BLaER1 treated with 17β-estradiol and CSF1 and Interleukin-3, amounts not matched to agents 10 nM and 100 nM (cell line): ENCODE data around the gene ADARB2.
A peak's percentile ranks its signal among the peaks of the same experiment; 100 is the strongest.

Experiments used
- H3K27ac ChIP-seq, 11 experiments: shearing (Covaris generic); formaldehyde crosslinking; 2 replicates each; pipeline ENCODE4 v1.8.1; 2022
- H3K27me3 ChIP-seq, 11 experiments: shearing (Covaris generic); formaldehyde crosslinking; 2 replicates each; pipeline ENCODE4 v1.8.1; 2022
- H3K36me3 ChIP-seq, 11 experiments: shearing (Covaris generic); formaldehyde crosslinking; 2 replicates each; pipeline ENCODE4 v1.8.1; 2022
- H3K4me1 ChIP-seq, 10 experiments: shearing (Covaris generic); formaldehyde crosslinking; 2 replicates each; pipeline ENCODE4 v1.8.1; 2022
- H3K4me2 ChIP-seq, 11 experiments: shearing (Covaris generic); formaldehyde crosslinking; 2 replicates each; pipeline ENCODE4 v1.8.1; 2022
- H3K4me3 ChIP-seq, 10 experiments: shearing (Covaris generic); formaldehyde crosslinking; 2 replicates each; pipeline ENCODE4 v1.8.1; 2022
- H3K9ac ChIP-seq, 11 experiments: shearing (Covaris generic); formaldehyde crosslinking; 2 replicates each; pipeline ENCODE4 v1.8.1; 2022
- H3K9me3 ChIP-seq, 11 experiments: shearing (Covaris generic); formaldehyde crosslinking; replicated peaks in 1 of 11; 2 replicates each; pipeline ENCODE4 v1.8.1; 2022
- H4K20me1 ChIP-seq, 11 experiments: shearing (Covaris generic); formaldehyde crosslinking; 2 replicates each; pipeline ENCODE4 v1.8.1; 2022
- Cebpa-rat ChIP-seq, 11 experiments: shearing (Covaris generic); IDR thresholded peaks; 2 replicates each; pipeline ENCODE4 v1.8.1; 2022

ADARB2 gene

GRCh38 chr10:1686491-1686749 is 50.9 kb downstream of the ADARB2 start:
- Histone ChIP-seq H3K27me3 (peaks cover 0 to 4% (median 0%) of the 10 kb centered on the region in 11 experiments; a peak in 1 of 22 replicates), H3K9ac (no peak overlapping the region), H3K4me2 (no peak overlapping the region), H3K4me1 (peaks cover 0 to 16% (median 5%) of the 10 kb centered on the region in 10 experiments; a peak in 11 of 20 replicates), H3K36me3 (no peaks in the 10 kb centered on the region; a peak in 1 of 22 replicates), H4K20me1 (peaks cover 0 to 16% (median 0%) of the 10 kb centered on the region in 11 experiments; a peak in 4 of 22 replicates), H3K27ac (no peak overlapping the region), H3K4me3 (no peak overlapping the region), H3K9me3 (peaks cover 0 to 12% (median 4%) of the 10 kb centered on the region in 11 experiments; a peak in 9 of 22 replicates)
- no peak for TF ChIP-seq Cebpa-rat (IDR thresholded peaks at IDR 0.05)

- Histone ChIP-seq H3K4me2 (no peak overlapping the region), H3K4me1 (peaks cover 0 to 18% (median 5%) of the 10 kb centered on the region in 10 experiments; a peak in 13 of 20 replicates), H4K20me1 (peaks cover 0 to 16% (median 0%) of the 10 kb centered on the region in 11 experiments; a peak in 4 of 22 replicates), H3K4me3 (no peak overlapping the region), H3K27me3 (no peaks in the 10 kb centered on the region; a peak in 1 of 22 replicates), H3K9ac (no peak overlapping the region), H3K27ac (no peak overlapping the region), H3K36me3 (no peaks in the 10 kb centered on the region; a peak in 1 of 22 replicates), H3K9me3 (peaks cover 0 to 12% (median 4%) of the 10 kb centered on the region in 11 experiments; a peak in 9 of 22 replicates)
- TF ChIP-seq Cebpa-rat (IDR thresholded peaks at IDR 0.05), result no peak
Observed at GRCh38 chr10:1685699-1686490, 51.4 kb downstream of the ADARB2 start.

DNA sequence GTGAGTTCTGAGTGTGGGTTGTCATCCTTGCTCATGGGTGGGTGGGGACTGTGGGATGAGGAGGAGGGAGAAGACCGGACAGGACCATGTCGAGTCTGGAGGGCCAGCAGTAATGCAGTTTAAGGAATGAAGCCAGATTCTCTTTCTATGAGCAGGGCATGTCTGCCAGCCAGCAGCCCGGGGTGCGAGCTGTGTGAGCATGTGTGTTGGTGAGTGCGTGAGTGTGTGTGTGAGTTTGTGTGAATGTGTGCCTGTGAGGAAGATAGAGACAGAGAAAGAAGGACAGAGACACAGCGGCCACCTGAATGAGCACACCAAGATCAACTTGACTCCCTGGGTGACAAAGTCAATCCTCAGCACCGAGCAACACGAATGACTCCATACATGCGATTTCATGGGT is 52.3 kb downstream of the ADARB2 start:
- no peaks in the 10 kb centered on the region; a peak in 1 of 22 replicates for H3K27me3 ChIP-seq
- H3K4me2 ChIP-seq, result no peak overlapping the region
- H3K27ac ChIP-seq, result no peak overlapping the region
- no peak overlapping the region for H3K4me3 ChIP-seq
- H3K9me3 ChIP-seq, result peaks cover 0 to 12% (median 4%) of the 10 kb centered on the region in 11 experiments; a peak in 9 of 22 replicates
- TF ChIP-seq Cebpa-rat (IDR thresholded peaks at IDR 0.05), result no peak
- H3K36me3 ChIP-seq, result no peaks in the 10 kb centered on the region; a peak in 1 of 22 replicates
- peaks cover 0 to 16% (median 0%) of the 10 kb centered on the region in 11 experiments; a peak in 2 of 22 replicates for H4K20me1 ChIP-seq
- no peak overlapping the region for H3K9ac ChIP-seq
- H3K4me1 ChIP-seq, result peaks cover 0 to 27% (median 10%) of the 10 kb centered on the region in 10 experiments; a peak in 15 of 20 replicates

GRCh38 chr10:1683649-1684048 is 53.7 kb downstream of the ADARB2 start:
- Histone ChIP-seq H3K36me3 (no peaks in the 10 kb centered on the region), H3K4me2 (no peak overlapping the region), H3K4me3 (no peak overlapping the region), H3K9me3 (peaks cover 0 to 5% (median 0%) of the 10 kb centered on the region in 11 experiments; a peak in 3 of 22 replicates), H4K20me1 (peaks cover 0 to 16% (median 0%) of the 10 kb centered on the region in 11 experiments; a peak in 3 of 22 replicates), H3K27ac (no peak overlapping the region), H3K27me3 (no peaks in the 10 kb centered on the region; a peak in 1 of 22 replicates), H3K4me1 (peaks cover 0 to 34% (median 16%) of the 10 kb centered on the region in 10 experiments; a peak in 15 of 20 replicates), H3K9ac (no peak overlapping the region)
- no peak for TF ChIP-seq Cebpa-rat (IDR thresholded peaks at IDR 0.05)

GRCh38 chr10:1679821-1680650 is 57.3 kb downstream of the ADARB2 start:
- TF ChIP-seq Cebpa-rat (IDR thresholded peaks at IDR 0.05), result no peak
- Histone ChIP-seq H3K36me3 (no peaks in the 10 kb centered on the region), H3K27me3 (no peaks in the 10 kb centered on the region), H3K27ac (no peak overlapping the region), H4K20me1 (peaks cover 0 to 16% (median 0%) of the 10 kb centered on the region in 11 experiments; a peak in 4 of 22 replicates), H3K4me1 (peaks cover 0 to 18% (median 10%) of the 10 kb centered on the region in 10 experiments; a peak in 13 of 20 replicates), H3K9me3 (no peaks in the 10 kb centered on the region), H3K9ac (no peak overlapping the region), H3K4me3 (no peak overlapping the region), H3K4me2 (peak overlapping the region in 8 of 11 experiments; percentile 18 to 72 (median 58); a peak in 15 of 22 replicates)

- Histone ChIP-seq H3K9me3 (no peaks in the 10 kb centered on the region), H3K4me1 (peaks cover 0 to 18% (median 10%) of the 10 kb centered on the region in 10 experiments; a peak in 13 of 20 replicates), H3K4me2 (no peak overlapping the region), H3K4me3 (no peak overlapping the region), H3K36me3 (no peaks in the 10 kb centered on the region), H3K27me3 (no peaks in the 10 kb centered on the region), H4K20me1 (peaks cover 0 to 16% (median 0%) of the 10 kb centered on the region in 11 experiments; a peak in 5 of 22 replicates), H3K9ac (no peak overlapping the region), H3K27ac (no peak overlapping the region)
- no peak for TF ChIP-seq Cebpa-rat (IDR thresholded peaks at IDR 0.05)
Observed at GRCh38 chr10:1678084-1678483, 59.2 kb downstream of the ADARB2 start.

DNA sequence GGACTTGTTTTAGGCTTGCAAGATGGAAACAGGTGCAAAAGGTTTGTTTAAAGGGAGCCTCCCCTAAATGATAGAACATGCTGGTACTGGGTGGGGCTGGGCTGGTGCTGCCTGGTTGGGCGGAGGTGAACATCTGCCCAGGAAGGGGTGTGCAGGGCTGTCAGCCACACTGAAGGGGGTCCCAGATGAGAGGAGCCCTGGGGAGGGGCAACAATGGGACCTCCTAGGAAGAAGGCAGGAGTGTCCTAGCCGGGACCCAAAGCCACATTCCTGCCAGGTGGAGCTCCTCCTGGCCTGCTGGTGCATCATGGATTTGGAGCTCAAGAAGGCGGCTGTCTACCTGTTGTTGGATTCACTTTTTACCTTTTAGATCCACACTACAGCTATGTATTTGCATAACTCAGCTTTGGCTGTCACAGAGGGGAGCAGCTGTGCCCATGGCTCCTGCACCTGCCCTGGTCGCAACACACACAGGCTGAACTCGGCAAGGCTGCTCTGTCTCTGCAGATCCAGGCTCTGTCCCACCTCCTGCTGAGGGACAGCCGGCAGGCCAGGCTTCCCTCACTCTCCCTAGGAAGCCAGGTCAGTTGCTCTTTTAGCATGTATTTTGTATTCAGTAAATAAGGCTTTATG is 59.9 kb downstream of the ADARB2 start:
- Histone ChIP-seq H4K20me1 (peaks cover 0 to 16% (median 0%) of the 10 kb centered on the region in 11 experiments; a peak in 5 of 22 replicates), H3K4me2 (no peak overlapping the region; a peak in 1 of 22 replicates), H3K27ac (no peak overlapping the region), H3K36me3 (no peaks in the 10 kb centered on the region), H3K9me3 (peaks cover 0 to 3% (median 0%) of the 10 kb centered on the region in 11 experiments; a peak in 5 of 22 replicates), H3K9ac (no peak overlapping the region), H3K4me3 (no peak overlapping the region), H3K27me3 (no peaks in the 10 kb centered on the region), H3K4me1 (peaks cover 0 to 18% (median 10%) of the 10 kb centered on the region in 10 experiments; a peak in 13 of 20 replicates)
- TF ChIP-seq Cebpa-rat (IDR thresholded peaks at IDR 0.05), result no peak

DNA sequence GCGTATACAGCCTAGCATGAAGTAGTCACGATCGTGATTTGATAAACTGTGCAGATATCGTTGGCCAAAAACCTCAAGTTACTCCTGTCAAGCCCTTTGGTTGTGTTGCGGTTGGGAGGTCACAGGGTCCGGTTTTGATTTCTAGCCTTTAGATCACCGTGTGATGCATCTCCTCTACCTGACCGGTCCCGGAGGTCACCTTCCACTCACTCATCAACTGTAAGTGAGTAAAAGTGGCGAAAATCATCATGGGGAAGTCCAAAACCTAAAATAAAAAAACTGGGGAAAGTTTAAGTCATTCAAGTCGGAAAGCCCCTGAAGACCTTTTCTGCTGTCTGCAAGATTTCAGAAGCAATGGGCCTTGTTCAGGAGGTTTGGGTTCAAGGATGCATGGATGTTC is 62.8 kb downstream of the ADARB2 start:
- H3K27me3 ChIP-seq, result no peaks in the 10 kb centered on the region
- no peak overlapping the region for H3K4me2 ChIP-seq
- no peak overlapping the region for H3K9ac ChIP-seq
- no peak overlapping the region for H3K27ac ChIP-seq
- peaks cover 0 to 2% (median 2%) of the 10 kb centered on the region in 10 experiments; a peak in 9 of 20 replicates for H3K4me1 ChIP-seq
- no peak overlapping the region for H3K4me3 ChIP-seq
- no peaks in the 10 kb centered on the region for H3K36me3 ChIP-seq
- no peak for TF ChIP-seq Cebpa-rat (IDR thresholded peaks at IDR 0.05)
- peaks cover 0 to 8% (median 0%) of the 10 kb centered on the region in 11 experiments; a peak in 5 of 22 replicates for H3K9me3 ChIP-seq
- H4K20me1 ChIP-seq, result peaks cover 0 to 20% (median 0%) of the 10 kb centered on the region in 11 experiments; a peak in 5 of 22 replicates
